ENCODE data around the gene FAR2. TPM values are rescaled to one million over a fixed set of nuclear protein-coding genes. Genes with fewer than 3 reads are reported as not detected.

The FAR2 gene
- total RNA-seq, 1 experiment from 2014 or later, result 22.1 TPM

GRCh38 chr12:29207120-29207519 lies 58.0 kb downstream of the FAR2 start:
- peaks cover 6% of the 10 kb centered on the region for H3K4me1 ChIP-seq (ENCODE audit: insufficient read depth, low read length)
- no peaks in the 10 kb centered on the region for H3K27me3 ChIP-seq (ENCODE audit: insufficient read depth, low read length)
- H3K18ac ChIP-seq (ENCODE audit: insufficient read length, low read depth, low read length), result no peak overlapping the region
- H3K23me2 ChIP-seq (ENCODE audit: insufficient read length, low read depth, low read length, poor library complexity, severe bottlenecking), result no peaks in the 10 kb centered on the region
- Mint-ChIP-seq H3K27me3 (ENCODE audit: low read depth) (peaks cover 6% of the 10 kb centered on the region), H3K4me1 (peaks cover 3 to 12% of the 10 kb centered on the region in 2 experiments; a peak in 3 of 4 replicates), H3K4me3 (no peak overlapping the region), H3K36me3 (ENCODE audit: insufficient read depth in 1 of 3, low read depth in 3 of 3) (peaks cover 6 to 14% (median 11%) of the 10 kb centered on the region in 3 experiments; a peak in 5 of 7 replicates), H3K27ac (no peak overlapping the region), H3K9me3 (peaks cover 6 to 8% of the 10 kb centered on the region in 2 experiments; a peak in 3 of 5 replicates)
- H2AFZ ChIP-seq (ENCODE audit: low read length), result no peak overlapping the region
- H4K8ac ChIP-seq (replicated peaks; ENCODE audit: insufficient read length, low read depth, low read length), result no peak overlapping the region
- H2AK5ac ChIP-seq (ENCODE audit: insufficient read length, low read length), result no peak overlapping the region
- no peaks in the 10 kb centered on the region for H4K20me1 ChIP-seq (ENCODE audit: control insufficient read depth, insufficient read depth, insufficient read length)
- no peaks in the 10 kb centered on the region for H3K79me1 ChIP-seq (ENCODE audit: insufficient read depth, low read depth, low read length, poor library complexity, severe bottlenecking)
- DNase-seq, result no peak
- H3K79me2 ChIP-seq (ENCODE audit: insufficient read depth, low read length), result no peaks in the 10 kb centered on the region
- H3K9ac ChIP-seq (ENCODE audit: extremely low read depth, insufficient read length, low read length), result no peak overlapping the region
- no peak overlapping the region for H3K27ac ChIP-seq (ENCODE audit: insufficient read length, low read depth, low read length)
- no peak overlapping the region for H2BK5ac ChIP-seq (ENCODE audit: insufficient read length, low read length)
- no peak overlapping the region for H4K5ac ChIP-seq (ENCODE audit: insufficient read length, low read depth, low read length)
- no peak overlapping the region for H3K23ac ChIP-seq (ENCODE audit: insufficient read length, low read depth, low read length)
- peak; percentile 25; the same call in 1 of the 3 replicates for TF ChIP-seq CTCF (conservative IDR thresholded peaks at IDR 0.05)
- H2BK12ac ChIP-seq (ENCODE audit: insufficient read length, low read depth, low read length), result no peak overlapping the region
- WGBS (ENCODE audit: extremely low coverage, insufficient read length, low lambda C conversion rate), result no CpG with 5 or more reads among the region's 5 CpGs
- H3K56ac ChIP-seq (ENCODE audit: insufficient read length, low read depth, low read length), result no peak overlapping the region
- H4K91ac ChIP-seq (ENCODE audit: insufficient read length, low read depth, low read length), result no peak overlapping the region
- H3K4ac ChIP-seq (ENCODE audit: low read depth, low read length), result no peak overlapping the region
- no peak overlapping the region for H2BK15ac ChIP-seq (ENCODE audit: low read depth, low read length)
- H3K4me2 ChIP-seq (ENCODE audit: insufficient read depth, insufficient read length, low read length), result no peak overlapping the region
- no peak overlapping the region for H2BK120ac ChIP-seq (ENCODE audit: low read depth, low read length, poor library complexity, severe bottlenecking)
- H3T11ph ChIP-seq (ENCODE audit: low read length), result no peak overlapping the region
- H3K14ac ChIP-seq (ENCODE audit: insufficient read depth, low read length), result no peak overlapping the region
- H2BK20ac ChIP-seq (ENCODE audit: low read depth, low read length, poor library complexity, severe bottlenecking), result no peak overlapping the region
- no peaks in the 10 kb centered on the region for H3K9me3 ChIP-seq (ENCODE audit: control insufficient read depth, low read depth, low read length)
